Keratinocyte (primary cell): ENCODE data around the gene PRR36.

ENCODE experiments used
- CTCF ChIP-seq, 3 experiments: IDR thresholded peaks in 1 of 3; conservative IDR thresholded peaks in 1 of 3; optimal IDR thresholded peaks in 1 of 3; 2 replicates in 2 of 3; 3 replicates in 1 of 3; pipeline versions ENCODE3 to v1.5.1; 2011; ENCODE audit warnings: low read length in 3 of 3, mild to moderate bottlenecking in 3 of 3, moderate library complexity in 2 of 3, control low read depth in 1 of 3, inconsistent platforms in 1 of 3; ENCODE audit not compliant: insufficient read depth in 2 of 3; ENCODE audit errors: extremely low read depth in 1 of 3
- EZH2 ChIP-seq: IDR thresholded peaks from one replicate; pipeline ENCODE4 v1.6.1; 2012; ENCODE audit warnings: inconsistent platforms, mild to moderate bottlenecking, low read length, moderate library complexity

GRCh38 chr19:7914099-7914498 is 39.9 kb upstream of the PRR36 start:
- no peak for TF ChIP-seq EZH2
- TF ChIP-seq CTCF (optimal IDR thresholded peaks at IDR 0.05 in 1 of 3, IDR thresholded peaks at IDR 0.05 in 1 of 3, conservative IDR thresholded peaks at IDR 0.05 in 1 of 3; ENCODE audit: extremely low read depth in 1 of 3, insufficient read depth in 2 of 3, low read length in 3 of 3) = no peak
